Tibial nerve (tissue), 3 donors: Measurements from ENCODE around the gene MCCC1.

Experiments used
- POLR2A ChIP-seq, 2 donors: fragments of 450-650 bp; IDR thresholded peaks; one replicate each; pipeline ENCODE4 v1.6.1; 2017; ENCODE audit warnings: antibody characterized with exemption in 2 of 2, mild to moderate bottlenecking in 2 of 2, moderate library complexity in 2 of 2
- TF ChIP-seq, protein P1 (sequence below), 5 experiments: fragments of 200-600 bp in 3 of 5; fragments of 450-650 bp in 2 of 5; sonication (generic) in 3 of 5; IDR thresholded peaks; one replicate each; pipeline ENCODE4 v1.5.1; 2016 to 2019; ENCODE audit warnings: antibody characterized with exemption in 5 of 5, mild to moderate bottlenecking in 3 of 5, moderate library complexity in 2 of 5

- TF ChIP-seq, protein P1, sequence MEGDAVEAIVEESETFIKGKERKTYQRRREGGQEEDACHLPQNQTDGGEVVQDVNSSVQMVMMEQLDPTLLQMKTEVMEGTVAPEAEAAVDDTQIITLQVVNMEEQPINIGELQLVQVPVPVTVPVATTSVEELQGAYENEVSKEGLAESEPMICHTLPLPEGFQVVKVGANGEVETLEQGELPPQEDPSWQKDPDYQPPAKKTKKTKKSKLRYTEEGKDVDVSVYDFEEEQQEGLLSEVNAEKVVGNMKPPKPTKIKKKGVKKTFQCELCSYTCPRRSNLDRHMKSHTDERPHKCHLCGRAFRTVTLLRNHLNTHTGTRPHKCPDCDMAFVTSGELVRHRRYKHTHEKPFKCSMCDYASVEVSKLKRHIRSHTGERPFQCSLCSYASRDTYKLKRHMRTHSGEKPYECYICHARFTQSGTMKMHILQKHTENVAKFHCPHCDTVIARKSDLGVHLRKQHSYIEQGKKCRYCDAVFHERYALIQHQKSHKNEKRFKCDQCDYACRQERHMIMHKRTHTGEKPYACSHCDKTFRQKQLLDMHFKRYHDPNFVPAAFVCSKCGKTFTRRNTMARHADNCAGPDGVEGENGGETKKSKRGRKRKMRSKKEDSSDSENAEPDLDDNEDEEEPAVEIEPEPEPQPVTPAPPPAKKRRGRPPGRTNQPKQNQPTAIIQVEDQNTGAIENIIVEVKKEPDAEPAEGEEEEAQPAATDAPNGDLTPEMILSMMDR (IDR thresholded peaks at IDR 0.05), result no peak
- no peak for TF ChIP-seq POLR2A (IDR thresholded peaks at IDR 0.05)
These were observed 1.1 kb upstream of the MCCC1 start for GRCh38 chr3:183100376-183100775.
